Cardiac muscle cell (in vitro differentiated cells and primary cell): ENCODE measurements around the gene FAM53B. TPM values are rescaled to one million over a fixed set of nuclear protein-coding genes. Genes with fewer than 3 reads are reported as not detected.

Source experiments
- DNase-seq, 2 donors: peaks; one replicate each; pipeline versions ENCODE4 v3.0.0 to v3.0.0-alpha.2; 2010 to 2017; ENCODE audit warnings: low read depth in 1 of 2, low spot score in 1 of 2
- H3K27ac ChIP-seq: fragments of 200-600 bp; sonication (generic); 2 replicates; pipeline ENCODE4 v1.5.1; 2016
- H3K27me3 ChIP-seq: fragments of 200-600 bp; sonication (generic); 2 replicates; pipeline ENCODE4 v1.6.0; 2016; ENCODE audit warnings: control low read depth
- H3K36me3 ChIP-seq: fragments of 200-600 bp; sonication (generic); 2 replicates; pipeline ENCODE4 v1.5.1; 2016; ENCODE audit warnings: control low read depth
- H3K4me1 ChIP-seq: fragments of 200-600 bp; sonication (generic); 2 replicates; pipeline ENCODE4 v1.8.1; 2017; ENCODE audit warnings: low read depth, mild to moderate bottlenecking, mixed run types
- H3K4me3 ChIP-seq: fragments of 200-600 bp; sonication (generic); 2 replicates; pipeline ENCODE4 v1.5.1; 2016; ENCODE audit warnings: mild to moderate bottlenecking
- H3K9me3 ChIP-seq: fragments of 200-600 bp; sonication (generic); 2 replicates; pipeline ENCODE4 v1.5.1; 2017; ENCODE audit warnings: low read depth, mild to moderate bottlenecking, control low read depth
- CTCF ChIP-seq: IDR thresholded peaks from 2 replicates; pipeline ENCODE4 v1.5.1; 2012; ENCODE audit warnings: low read depth, mild to moderate bottlenecking, low read length
- polyA plus RNA-seq: library from polyadenylated mRNA; unstranded; fragments of >200 nt; fragmentation: Nextera tagmentation; extraction: Ambion mirVana; gene quantifications from 2 replicates; pipeline ENCODE4 v1.2.1, GENCODE V29; 2016
- total RNA-seq: library from RNA; depleted of rRNA; stranded (reverse); fragments of >200 nt; gene quantifications from 2 replicates; pipeline ENCODE4 v1.2.3, GENCODE V29; 2016

FAM53B gene
- total and polyA plus RNA-seq, 2 experiments from 2014 or later = 10.2 to 34.8 TPM

- no peaks in the 10 kb centered on the region for H3K27me3 ChIP-seq
- H3K4me3 ChIP-seq = no peak overlapping the region
- no peak overlapping the region for H3K27ac ChIP-seq
- DNase-seq = no peak
- no peaks in the 10 kb centered on the region for H3K36me3 ChIP-seq
- no peak for TF ChIP-seq CTCF
- no peaks in the 10 kb centered on the region for H3K9me3 ChIP-seq
- no peaks in the 10 kb centered on the region for H3K4me1 ChIP-seq
Observed at GRCh38 chr10:124597846-124598165, 146.4 kb downstream of the FAM53B start.

- TF ChIP-seq CTCF = no peak
- H3K9me3 ChIP-seq = no peaks in the 10 kb centered on the region
Observed at GRCh38 chr10:124596962-124597845, 147.0 kb downstream of the FAM53B start.

GRCh38 chr10:124596116-124596785, 147.9 kb downstream of the FAM53B start:
- no peak for DNase-seq
- H3K27ac ChIP-seq = no peak overlapping the region
- no peaks in the 10 kb centered on the region for H3K9me3 ChIP-seq
- no peaks in the 10 kb centered on the region for H3K27me3 ChIP-seq
- TF ChIP-seq CTCF = no peak
- H3K4me3 ChIP-seq = no peak overlapping the region
- no peaks in the 10 kb centered on the region for H3K4me1 ChIP-seq
- no peaks in the 10 kb centered on the region for H3K36me3 ChIP-seq

More at GRCh38 chr10:124596962-124597845, 147.0 kb downstream of the FAM53B start:
- no peaks in the 10 kb centered on the region for H3K4me1 ChIP-seq
- H3K36me3 ChIP-seq = no peaks in the 10 kb centered on the region
- H3K27me3 ChIP-seq = no peaks in the 10 kb centered on the region
- no peak for DNase-seq
- no peak overlapping the region for H3K27ac ChIP-seq
- no peak overlapping the region for H3K4me3 ChIP-seq

- Histone ChIP-seq H3K27me3 (no peaks in the 10 kb centered on the region), H3K36me3 (no peaks in the 10 kb centered on the region), H3K4me3 (no peak overlapping the region), H3K27ac (no peak overlapping the region), H3K9me3 (no peaks in the 10 kb centered on the region), H3K4me1 (no peaks in the 10 kb centered on the region)
- no peak for DNase-seq
- TF ChIP-seq CTCF = no peak
Observed at GRCh38 chr10:124595143-124595883, 148.9 kb downstream of the FAM53B start.

GRCh38 chr10:124594240-124594639, 149.9 kb downstream of the FAM53B start:
- H3K9me3 ChIP-seq = no peaks in the 10 kb centered on the region
- no peak overlapping the region for H3K4me3 ChIP-seq
- DNase-seq = no peak
- H3K4me1 ChIP-seq = peaks cover 6% of the 10 kb centered on the region
- TF ChIP-seq CTCF = no peak
- no peaks in the 10 kb centered on the region for H3K27me3 ChIP-seq
- no peaks in the 10 kb centered on the region for H3K36me3 ChIP-seq
- H3K27ac ChIP-seq = no peak overlapping the region
